Breast epithelium (tissue), 4 donors: ENCODE measurements around the gene PGGHG. TPM values are rescaled to one million over a fixed set of nuclear protein-coding genes. Genes with fewer than 3 reads are reported as not detected.
"Not testable (repeated sequence)": the region's sequence is repeated elsewhere in the genome, so short reads cannot be mapped to it uniquely, and the experiment has no call there.

Experiments used
- DNase-seq, 2 donors: peaks; one replicate each; pipeline ENCODE4 v3.0.0-alpha.2; 2019; ENCODE audit warnings: low spot score in 2 of 2
- H3K27ac ChIP-seq, 2 donors: fragments of 200-600 bp; sonication (generic) in 1 of 2; one replicate each; pipeline ENCODE4 v1.5.1; 2016 to 2019; ENCODE audit warnings: mild to moderate bottlenecking in 1 of 2
- H3K27me3 ChIP-seq, 2 donors: fragments of 200-600 bp; sonication (generic) in 1 of 2; one replicate each; pipeline versions ENCODE4 v1.5.1 to v1.6.0; 2017 to 2019; ENCODE audit warnings: control low read depth in 1 of 2, mild to moderate bottlenecking in 1 of 2
- H3K36me3 ChIP-seq: fragments of 200-600 bp; one replicate; pipeline ENCODE4 v1.5.1; 2019
- H3K4me1 ChIP-seq, 2 donors: fragments of 200-600 bp; sonication (generic); one replicate each; pipeline ENCODE4 v1.5.1; 2016 to 2019; ENCODE audit warnings: control low read depth in 1 of 2
- H3K4me3 ChIP-seq, 3 donors: fragments of 200-600 bp; sonication (generic); 1 replicate in 2 of 3; 2 replicates in 1 of 3; pipeline ENCODE4 v1.5.1; 2016 to 2019; ENCODE audit warnings: mild to moderate bottlenecking in 3 of 3, moderate library complexity in 2 of 3
- H3K9me3 ChIP-seq, 2 donors: fragments of 200-600 bp; sonication (generic) in 1 of 2; one replicate each; pipeline ENCODE4 v1.5.1; 2016 to 2019; ENCODE audit warnings: control low read depth in 1 of 2
- CTCF ChIP-seq, 3 donors: fragments of 450-650 bp; IDR thresholded peaks; one replicate each; pipeline ENCODE4 v1.5.1; 2016 to 2017; ENCODE audit warnings: antibody characterized with exemption in 3 of 3, mild to moderate bottlenecking in 3 of 3, moderate library complexity in 3 of 3
- POLR2A ChIP-seq: fragments of 450-650 bp; IDR thresholded peaks from one replicate; pipeline ENCODE4 v1.6.1; 2016; ENCODE audit warnings: antibody characterized with exemption, mild to moderate bottlenecking, moderate library complexity
- POLR2AphosphoS5 ChIP-seq, 3 donors: sonication (generic); formaldehyde crosslinking; IDR thresholded peaks; one replicate each; pipeline ENCODE4 v1.6.1; 2017; ENCODE audit warnings: antibody characterized with exemption in 3 of 3
- intact Hi-C: fragments of 100-400 bp; cut with DNase I; formaldehyde crosslinking; loops from one replicate; pipeline ENCODE4 v1.15.1; 2023; ENCODE audit warnings: low total_unique reads
- total RNA-seq, 3 donors: library from RNA; depleted of rRNA; stranded (reverse); fragments of >200 nt; gene quantifications; one replicate each; pipeline ENCODE4 v1.1.0, GENCODE V29; 2016

The PGGHG gene
- total RNA-seq, 3 donors from 2014 or later: 13.0 to 63.9 (median 37.3) TPM

DNA sequence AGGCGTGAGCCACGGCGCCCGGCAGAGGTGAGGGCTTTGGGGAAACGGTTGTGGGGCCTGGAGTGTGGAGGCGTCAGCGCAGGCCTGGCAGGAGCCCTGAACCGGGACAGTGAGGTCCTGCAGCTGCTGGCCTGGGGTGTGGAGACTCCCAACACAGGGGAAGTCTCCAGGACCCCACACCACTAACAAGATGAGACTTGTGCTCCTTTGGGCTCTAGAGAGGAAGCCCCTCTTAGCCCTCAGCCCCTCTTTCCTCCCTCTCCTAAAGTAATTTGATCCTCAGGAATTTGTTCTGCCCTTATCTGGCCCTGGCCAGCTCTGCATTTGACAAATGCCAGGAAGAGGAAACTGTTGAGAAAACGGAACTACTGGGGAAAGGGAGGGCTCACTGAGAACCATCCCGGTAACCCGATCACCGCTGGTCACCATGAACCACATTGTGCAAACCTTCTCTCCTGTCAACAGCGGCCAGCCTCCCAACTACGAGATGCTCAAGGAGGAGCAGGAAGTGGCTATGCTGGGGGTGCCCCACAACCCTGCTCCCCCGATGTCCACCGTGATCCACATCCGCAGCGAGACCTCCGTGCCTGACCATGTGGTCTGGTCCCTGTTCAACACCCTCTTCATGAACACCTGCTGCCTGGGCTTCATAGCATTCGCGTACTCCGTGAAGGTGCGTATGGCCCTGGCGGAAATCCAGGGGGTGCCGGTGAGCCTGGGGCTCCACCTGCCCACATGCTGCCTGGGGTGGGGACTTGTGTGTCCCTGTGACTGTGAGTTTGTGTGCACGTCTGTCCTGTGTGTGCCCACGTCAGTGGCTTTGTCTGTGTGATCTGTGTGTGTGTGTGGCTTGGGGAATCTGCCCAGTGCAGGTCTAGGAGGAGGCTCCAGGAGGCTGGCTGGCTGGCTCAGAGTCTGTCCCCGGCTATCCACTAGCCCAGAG, 19.1 kb downstream of the PGGHG start, which contains the start of gene IFITM2:
Gene IFITM2 (plus strand): TSS at position 51 of the 943 bp plus-strand sequence. CDS start 377 bp downstream, at position 428.
- peak within 1 kb of the TSS; percentile 51 to 81 (median 57) for H3K4me3 ChIP-seq
- DNase-seq: peak in 1 of 2 donors; percentile 64
- not testable (repeated sequence) for H3K4me1 ChIP-seq, H3K36me3 ChIP-seq, H3K27me3 ChIP-seq, H3K9me3 ChIP-seq
- peak within 1 kb of the TSS; percentile 70 to 98 for H3K27ac ChIP-seq
- intact Hi-C loops: loop anchor here (10.0 kb wide), 1 partner anchor 147 kb away; the partner anchor contains the start of gene PTDSS2
- TF ChIP-seq POLR2AphosphoS5 (IDR thresholded peaks at IDR 0.05) (peak; percentile 59 to 91 (median 85)), POLR2A (peak; percentile 55)

DNA sequence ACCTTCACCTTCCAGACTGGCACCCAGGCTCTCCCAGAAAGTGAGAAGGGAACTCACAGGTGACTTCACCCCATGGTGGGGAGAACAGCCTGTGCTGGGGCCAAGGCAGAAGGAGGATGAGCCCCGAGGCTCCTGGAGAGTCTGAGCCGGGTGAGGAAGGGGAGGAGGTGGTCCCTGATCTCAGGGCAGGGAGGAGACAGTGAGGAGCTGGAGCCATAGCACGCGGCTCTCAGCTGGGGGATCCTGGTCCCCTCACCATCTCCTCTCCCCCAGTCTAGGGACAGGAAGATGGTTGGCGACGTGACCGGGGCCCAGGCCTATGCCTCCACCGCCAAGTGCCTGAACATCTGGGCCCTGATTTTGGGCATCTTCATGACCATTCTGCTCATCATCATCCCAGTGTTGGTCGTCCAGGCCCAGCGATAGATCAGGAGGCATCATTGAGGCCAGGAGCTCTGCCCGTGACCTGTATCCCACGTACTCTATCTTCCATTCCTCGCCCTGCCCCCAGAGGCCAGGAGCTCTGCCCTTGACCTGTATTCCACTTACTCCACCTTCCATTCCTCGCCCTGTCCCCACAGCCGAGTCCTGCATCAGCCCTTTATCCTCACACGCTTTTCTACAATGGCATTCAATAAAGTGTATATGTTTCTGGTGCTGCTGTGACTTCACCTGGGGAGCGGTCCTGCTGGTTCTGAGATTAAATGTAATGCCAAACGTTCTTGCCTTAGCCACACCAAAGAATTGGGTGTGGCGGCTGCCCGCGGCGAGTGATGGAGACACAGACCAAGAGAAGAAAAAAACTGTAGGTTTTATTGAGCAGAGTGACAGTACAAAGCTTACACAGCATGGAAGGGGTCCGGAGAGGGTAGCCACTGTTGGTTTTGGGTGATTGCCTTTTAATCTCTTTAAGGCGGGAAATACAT, 20.1 kb downstream of the PGGHG start:
- intact Hi-C loops: loop anchor here (10.0 kb wide), 1 partner anchor 146 kb away; the partner anchor contains the start of gene PTDSS2
- TF ChIP-seq POLR2AphosphoS5 (IDR thresholded peaks at IDR 0.05): peak in 1 of 3 donors; percentile 11
- peak overlapping the region; percentile 51 to 81 (median 57) for H3K4me3 ChIP-seq
- not testable (repeated sequence) for H3K4me1 ChIP-seq, H3K9me3 ChIP-seq, H3K27me3 ChIP-seq, DNase-seq, H3K36me3 ChIP-seq
- H3K27ac ChIP-seq: peak overlapping the region; percentile 70 to 98

GRCh38 chr11:309979-310572, 21.1 kb downstream of the PGGHG start:
- Histone ChIP-seq H3K4me3 (peak overlapping the region; percentile 51 to 81 (median 57)), H3K27ac (peak overlapping the region; percentile 70 to 98)
- H3K9me3 ChIP-seq, H3K4me1 ChIP-seq, H3K27me3 ChIP-seq, DNase-seq, H3K36me3 ChIP-seq: not testable (repeated sequence)
- intact Hi-C loops: loop anchor here (10.0 kb wide), 1 partner anchor 145 kb away; the partner anchor contains the start of gene PTDSS2

DNA sequence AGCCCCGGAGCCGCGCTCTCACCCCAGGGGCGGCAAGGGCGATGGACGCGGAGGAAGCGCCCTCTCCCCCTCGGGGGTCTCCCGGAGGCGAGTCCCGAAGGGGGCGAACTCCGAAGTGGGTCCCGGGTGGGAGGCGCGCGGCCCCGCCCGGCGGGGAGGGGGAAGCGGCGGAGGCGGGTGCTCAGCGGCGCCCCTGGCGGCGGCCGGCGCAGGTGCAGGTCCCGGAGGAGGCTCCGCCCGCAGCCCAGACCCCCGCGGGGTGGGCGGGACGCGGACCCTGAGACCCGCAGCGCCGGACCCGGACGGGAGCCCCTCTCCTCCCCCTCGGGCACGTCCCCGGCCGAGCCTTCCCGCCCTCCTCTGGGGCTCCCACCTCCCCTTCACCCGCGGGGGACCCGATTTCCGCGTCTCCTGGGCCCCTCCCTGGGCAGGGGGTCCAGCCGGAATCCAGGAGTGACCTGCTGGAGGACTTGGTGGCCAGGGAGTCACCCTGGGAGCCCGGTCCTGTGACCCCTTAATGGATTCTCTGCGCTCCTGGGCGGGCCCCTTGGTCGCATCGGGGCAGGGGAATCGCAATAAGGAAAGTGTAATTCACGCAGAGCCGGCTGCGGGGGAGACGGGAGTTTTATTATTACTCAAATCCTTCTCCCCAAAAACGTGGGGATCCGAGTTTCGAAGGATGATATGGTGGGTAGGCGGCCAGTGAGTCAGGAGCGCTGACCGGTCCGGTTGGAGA, 22.3 kb downstream of the PGGHG start:
- H3K36me3 ChIP-seq, intact Hi-C loops, DNase-seq, H3K27me3 ChIP-seq, H3K9me3 ChIP-seq: not testable (repeated sequence)
- Histone ChIP-seq H3K27ac (peak overlapping the region; percentile 84 to 93), H3K4me1 (peaks cover 9 to 14% of the 10 kb centered on the region in 2 donors), H3K4me3 (peak overlapping the region; percentile 29 to 88 (median 41))

DNA sequence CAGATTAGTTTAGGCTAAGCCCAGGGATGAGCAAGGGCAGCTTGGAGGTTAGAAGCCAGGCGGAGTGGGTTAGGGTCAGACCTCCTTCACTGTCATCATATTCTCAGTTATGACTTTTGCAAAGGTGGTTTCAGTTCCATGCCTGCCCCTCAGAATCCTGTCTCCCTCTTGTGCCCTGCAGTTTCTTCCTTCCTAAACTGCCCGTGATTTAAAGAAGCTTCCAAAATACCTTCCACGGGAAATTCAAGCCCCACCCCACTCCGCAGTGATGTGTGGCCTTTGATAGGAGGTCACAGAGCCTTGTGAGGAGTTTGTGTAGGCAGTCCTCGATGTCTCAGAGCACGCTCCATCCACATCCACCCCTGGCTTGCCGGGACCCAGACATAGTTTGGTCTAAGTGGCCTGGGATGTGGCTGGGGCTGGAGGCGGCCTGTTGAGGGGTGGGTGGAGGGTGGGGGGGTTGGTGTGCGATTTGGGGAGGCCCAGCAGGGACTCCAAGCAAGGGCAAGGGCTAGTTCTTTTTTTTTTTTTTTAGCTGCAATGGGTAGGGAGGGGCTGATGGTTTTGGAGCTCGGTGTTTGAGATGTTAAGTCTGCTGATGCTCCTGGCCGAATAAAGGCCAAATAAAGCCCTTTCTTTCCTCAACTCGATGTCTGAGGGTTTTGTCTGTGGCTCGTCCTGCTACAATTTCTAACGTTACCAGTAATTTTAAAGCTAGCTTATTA, 23.3 kb downstream of the PGGHG start:
- no peaks in the 10 kb centered on the region for H3K9me3 ChIP-seq

More for the DNA sequence above, 23.3 kb downstream of the PGGHG start:
- intact Hi-C loops: no loop called here
- no peak for DNase-seq
- peaks cover 9 to 20% of the 10 kb centered on the region in 2 donors for H3K4me1 ChIP-seq
- TF ChIP-seq CTCF (IDR thresholded peaks at IDR 0.05): no peak
- no peak for TF ChIP-seq POLR2AphosphoS5 (IDR thresholded peaks at IDR 0.05)
- no peak for TF ChIP-seq POLR2A
- peak overlapping the region; percentile 4 to 88 (median 41) for H3K4me3 ChIP-seq
- H3K27me3 ChIP-seq: no peaks in the 10 kb centered on the region
- peak overlapping the region; percentile 84 to 93 for H3K27ac ChIP-seq
- no peaks in the 10 kb centered on the region for H3K36me3 ChIP-seq
